IPS-18a (cell line): ENCODE data around the gene LRRC1.

Experiments
- H3K27ac ChIP-seq: one replicate; pipeline ENCODE4 v1.5.1; 2013; ENCODE audit warnings: low read length
- H3K27me3 ChIP-seq: one replicate; pipeline ENCODE4 v1.6.1; 2013; ENCODE audit warnings: mild to moderate bottlenecking, low read length; ENCODE audit not compliant: control insufficient read depth, insufficient read depth
- H3K36me3 ChIP-seq: one replicate; pipeline ENCODE4 v1.6.1; 2013; ENCODE audit warnings: low read depth, low read length; ENCODE audit not compliant: control insufficient read depth
- H3K4me1 ChIP-seq: one replicate; pipeline ENCODE4 v1.6.1; 2013; ENCODE audit warnings: low read depth, low read length; ENCODE audit not compliant: control insufficient read depth
- H3K4me3 ChIP-seq: one replicate; pipeline ENCODE4 v1.5.1; 2013; ENCODE audit warnings: low read length
- H3K9ac ChIP-seq: one replicate; pipeline ENCODE4 v1.6.1; 2013; ENCODE audit warnings: mild to moderate bottlenecking, low read length, moderate library complexity
- H3K9me3 ChIP-seq: one replicate; pipeline ENCODE4 v1.6.1; 2013; ENCODE audit warnings: low read depth, low read length; ENCODE audit not compliant: control insufficient read depth

LRRC1 gene

DNA sequence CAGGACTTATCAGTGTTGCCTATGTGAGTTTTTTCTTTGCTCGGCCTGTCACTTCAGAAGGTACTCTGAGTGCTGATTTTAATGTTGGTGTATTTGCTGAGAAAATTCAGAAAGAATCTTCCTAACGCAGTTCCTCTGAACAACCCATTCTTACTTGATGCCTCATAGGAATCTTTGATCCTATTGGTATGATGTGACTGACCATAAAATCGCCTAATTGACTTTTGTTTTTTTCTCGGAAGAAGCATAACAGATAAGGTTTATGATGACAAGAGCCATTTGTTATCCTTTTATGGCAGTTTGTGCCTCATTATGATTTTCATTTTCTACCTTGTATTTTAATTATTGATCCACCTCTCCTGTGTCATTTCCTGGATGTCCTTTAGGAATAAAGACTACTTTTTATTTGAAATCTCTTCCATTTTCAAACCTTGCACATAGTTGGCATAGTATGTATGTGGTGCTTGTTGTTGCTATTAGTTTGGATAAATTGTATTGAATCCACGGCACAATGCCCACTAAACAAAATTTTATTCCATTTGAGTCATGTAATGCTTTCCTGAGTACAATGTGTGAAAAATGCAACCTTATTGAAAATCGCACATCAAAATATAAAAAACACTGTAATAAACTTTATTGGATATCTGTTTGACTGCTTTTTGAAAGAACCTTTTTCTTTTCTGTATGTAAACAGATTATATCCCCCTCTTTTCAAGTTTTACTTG lies 37.3 kb downstream of the LRRC1 start:
- Histone ChIP-seq H3K9me3 (no peaks in the 10 kb centered on the region), H3K36me3 (no peaks in the 10 kb centered on the region), H3K27me3 (no peaks in the 10 kb centered on the region), H3K9ac (no peak overlapping the region), H3K27ac (no peak overlapping the region), H3K4me3 (no peak overlapping the region), H3K4me1 (peaks cover 18% of the 10 kb centered on the region)

DNA sequence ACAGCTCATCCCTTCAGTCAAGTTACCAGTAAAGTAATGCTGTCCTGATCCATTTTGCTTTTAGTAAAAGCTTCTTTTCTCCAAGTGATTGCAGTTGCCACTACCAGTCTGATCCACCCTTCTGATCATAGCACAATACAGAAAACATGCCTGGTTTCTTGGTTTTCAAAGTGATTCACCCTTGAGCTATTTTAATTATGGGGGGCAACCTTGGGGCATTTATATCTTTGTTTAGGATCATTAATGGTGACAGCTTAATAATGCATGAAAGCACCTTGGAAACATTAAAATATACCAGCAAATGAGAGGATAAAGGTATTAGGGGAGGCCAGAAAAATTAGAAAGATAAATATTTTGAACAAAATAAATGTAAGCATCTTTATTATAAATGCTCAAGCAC lies 38.4 kb downstream of the LRRC1 start:
- no peak overlapping the region for H3K9ac ChIP-seq

DNA sequence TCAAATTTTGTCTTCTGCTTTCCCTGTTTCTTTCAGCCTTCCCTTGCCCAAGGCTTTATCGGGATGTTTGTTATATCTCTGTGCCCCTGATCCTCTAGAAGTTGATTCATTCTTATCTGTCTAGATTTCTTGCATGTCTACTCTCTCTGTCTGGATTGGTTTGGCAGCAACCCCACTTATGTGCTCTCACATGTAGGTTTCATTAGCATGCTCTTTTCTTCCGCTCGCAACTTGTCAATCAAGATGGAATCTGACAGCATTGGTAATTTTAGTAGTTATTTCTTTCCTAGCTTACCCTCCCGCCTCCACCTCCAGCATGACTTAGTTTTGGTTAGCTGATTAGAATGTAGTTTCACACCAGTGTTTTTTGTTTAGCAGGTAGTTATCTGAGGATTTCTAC lies 39.3 kb downstream of the LRRC1 start:
- Histone ChIP-seq H3K4me3 (no peak overlapping the region), H3K9me3 (no peaks in the 10 kb centered on the region), H3K9ac (no peak overlapping the region), H3K27me3 (no peaks in the 10 kb centered on the region), H3K27ac (no peak overlapping the region), H3K4me1 (peaks cover 24% of the 10 kb centered on the region), H3K36me3 (no peaks in the 10 kb centered on the region)

More for the DNA sequence above, 38.4 kb downstream of the LRRC1 start:
- H3K27ac ChIP-seq, result no peak overlapping the region
- peaks cover 19% of the 10 kb centered on the region for H3K4me1 ChIP-seq
- no peak overlapping the region for H3K4me3 ChIP-seq
- no peaks in the 10 kb centered on the region for H3K27me3 ChIP-seq
- no peaks in the 10 kb centered on the region for H3K9me3 ChIP-seq
- H3K36me3 ChIP-seq, result no peaks in the 10 kb centered on the region

DNA sequence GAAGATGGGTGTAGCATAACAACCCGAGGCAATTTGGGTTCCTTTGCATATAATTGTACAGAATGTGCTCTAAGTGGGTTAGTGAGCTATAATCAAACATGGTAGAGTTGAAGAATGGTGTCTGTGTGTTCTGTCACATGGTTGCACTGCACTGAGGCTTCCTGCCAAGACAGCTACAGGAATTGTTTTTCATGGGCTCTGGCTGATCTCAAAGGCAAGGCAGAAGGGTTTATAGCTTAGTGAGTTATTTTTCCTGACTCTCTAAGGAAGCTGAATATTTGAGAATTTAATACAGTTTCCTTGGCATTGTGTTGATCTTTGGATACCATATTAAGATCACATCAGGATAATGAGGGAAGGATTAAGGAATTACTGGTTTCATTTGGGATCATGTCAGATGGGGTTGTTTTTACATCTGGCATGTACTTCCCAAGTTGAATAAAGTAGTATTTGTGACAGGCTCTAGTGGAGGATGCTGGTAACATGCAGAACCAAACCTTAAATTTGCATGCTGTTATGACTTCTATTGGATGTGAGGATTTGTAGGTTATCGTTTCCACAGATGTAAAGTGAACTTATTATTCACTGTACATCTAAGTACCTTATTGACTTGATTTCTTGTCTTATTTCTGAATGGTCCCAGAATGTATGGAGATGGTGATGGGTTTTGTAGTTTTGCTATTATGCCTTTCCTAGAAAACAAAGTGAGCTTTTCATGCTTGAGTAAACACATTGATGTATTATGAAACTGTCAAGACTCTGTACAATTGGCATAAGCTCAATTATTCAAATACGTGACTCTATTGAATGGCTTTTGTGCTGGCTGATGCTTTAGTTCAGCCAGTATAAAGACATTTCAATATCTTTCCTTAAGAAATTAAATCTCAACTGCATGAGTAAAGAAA lies 43.3 kb downstream of the LRRC1 start:
- Histone ChIP-seq H3K27ac (no peak overlapping the region), H3K9ac (no peak overlapping the region)

DNA sequence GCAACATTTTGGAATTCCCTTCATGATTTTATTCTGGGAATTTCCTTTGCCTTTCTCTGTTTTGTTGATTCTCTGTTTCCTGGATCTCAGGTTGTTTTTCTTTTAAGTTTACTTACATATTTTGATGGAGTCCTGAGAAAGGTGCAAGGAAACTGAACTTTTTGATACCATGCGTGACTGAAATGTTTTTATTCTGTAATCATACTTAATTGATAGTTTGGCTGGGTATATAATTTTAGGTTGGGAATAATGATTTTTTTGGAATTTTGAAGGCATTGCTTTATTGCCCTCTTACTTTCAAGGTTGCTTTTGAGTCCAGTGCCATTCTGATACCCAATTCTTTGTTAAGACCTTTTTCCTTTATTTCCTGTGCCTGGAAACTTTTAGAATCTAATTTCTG lies 45.2 kb downstream of the LRRC1 start:
- Histone ChIP-seq H3K9ac (no peak overlapping the region), H3K9me3 (no peaks in the 10 kb centered on the region), H3K4me1 (peaks cover 5% of the 10 kb centered on the region), H3K4me3 (no peak overlapping the region), H3K27ac (no peak overlapping the region), H3K27me3 (no peaks in the 10 kb centered on the region), H3K36me3 (no peaks in the 10 kb centered on the region)

More for the DNA sequence above, 43.3 kb downstream of the LRRC1 start:
- H3K4me3 ChIP-seq, result no peak overlapping the region
- no peaks in the 10 kb centered on the region for H3K36me3 ChIP-seq
- H3K4me1 ChIP-seq, result peaks cover 5% of the 10 kb centered on the region
- no peaks in the 10 kb centered on the region for H3K27me3 ChIP-seq
- H3K9me3 ChIP-seq, result no peaks in the 10 kb centered on the region

DNA sequence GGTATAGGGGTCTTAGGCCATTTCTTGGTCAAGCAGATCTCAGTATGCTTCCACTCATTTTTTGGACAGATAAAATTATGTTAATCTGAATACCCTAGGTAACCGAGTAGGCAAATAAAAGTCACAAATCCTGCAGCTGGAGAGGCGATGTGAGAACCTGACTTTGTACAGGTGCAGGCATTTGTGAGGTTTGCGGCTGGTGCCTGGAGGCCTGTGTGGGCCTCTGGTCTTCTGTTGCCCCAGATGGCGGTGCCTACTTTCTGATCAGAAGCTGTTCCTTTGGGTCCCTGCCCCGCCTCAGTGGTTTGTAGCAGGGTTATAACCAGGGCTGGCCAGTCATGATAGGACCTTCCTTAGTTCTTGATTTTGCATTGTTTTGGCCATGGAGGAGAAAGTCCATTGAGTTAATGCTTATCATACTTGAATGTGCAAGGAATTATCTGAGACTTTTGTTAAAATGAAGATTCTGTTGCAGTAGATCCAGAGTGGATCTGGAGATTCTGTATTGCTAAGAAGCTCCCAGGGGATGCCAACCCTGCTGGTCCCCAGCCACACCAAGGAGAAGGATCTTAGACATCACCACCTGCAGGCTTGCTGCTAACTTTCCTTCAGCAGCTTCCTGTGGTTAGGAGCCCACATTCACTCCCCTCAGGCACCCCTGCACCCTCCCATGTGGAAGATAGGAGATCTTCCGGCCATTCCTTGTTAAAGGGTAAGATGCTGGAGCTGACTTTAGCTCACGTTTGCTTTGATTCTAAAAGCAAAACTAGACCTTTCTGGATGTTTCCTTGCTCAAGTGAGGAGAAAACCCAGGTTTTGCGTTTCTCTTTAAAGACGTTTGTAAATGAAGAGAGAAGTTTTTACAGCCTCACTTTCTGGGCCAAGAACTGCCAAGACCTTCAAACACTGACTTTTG lies 50.7 kb downstream of the LRRC1 start:
- Histone ChIP-seq H3K4me3 (no peak overlapping the region), H3K4me1 (no peaks in the 10 kb centered on the region), H3K27ac (no peak overlapping the region)

DNA sequence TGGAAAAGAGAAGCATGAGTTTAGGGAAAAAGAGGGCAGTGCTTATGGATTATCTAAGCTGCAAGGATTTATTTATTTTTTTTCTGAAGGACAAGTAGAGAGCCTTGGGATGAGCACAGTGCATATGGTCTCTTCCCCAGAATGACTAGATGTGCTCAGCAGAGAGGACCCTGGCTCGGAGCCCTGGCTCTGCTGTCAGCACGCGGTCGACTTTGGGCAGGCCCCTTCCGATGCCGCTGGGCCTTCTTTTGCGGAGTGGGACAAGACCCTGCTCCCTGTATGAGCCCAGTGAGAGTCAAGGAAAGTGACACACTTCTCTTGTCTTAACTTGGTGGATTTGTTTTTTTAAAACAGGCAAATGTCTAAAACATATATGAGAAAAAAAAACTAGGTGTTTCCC lies 51.4 kb downstream of the LRRC1 start:
- Histone ChIP-seq H3K9me3 (no peaks in the 10 kb centered on the region), H3K4me3 (no peak overlapping the region), H3K36me3 (no peaks in the 10 kb centered on the region), H3K4me1 (no peaks in the 10 kb centered on the region), H3K9ac (no peak overlapping the region), H3K27me3 (no peaks in the 10 kb centered on the region), H3K27ac (no peak overlapping the region)

More for the DNA sequence above, 50.7 kb downstream of the LRRC1 start:
- Histone ChIP-seq H3K27me3 (no peaks in the 10 kb centered on the region), H3K9ac (no peak overlapping the region), H3K9me3 (no peaks in the 10 kb centered on the region), H3K36me3 (no peaks in the 10 kb centered on the region)

DNA sequence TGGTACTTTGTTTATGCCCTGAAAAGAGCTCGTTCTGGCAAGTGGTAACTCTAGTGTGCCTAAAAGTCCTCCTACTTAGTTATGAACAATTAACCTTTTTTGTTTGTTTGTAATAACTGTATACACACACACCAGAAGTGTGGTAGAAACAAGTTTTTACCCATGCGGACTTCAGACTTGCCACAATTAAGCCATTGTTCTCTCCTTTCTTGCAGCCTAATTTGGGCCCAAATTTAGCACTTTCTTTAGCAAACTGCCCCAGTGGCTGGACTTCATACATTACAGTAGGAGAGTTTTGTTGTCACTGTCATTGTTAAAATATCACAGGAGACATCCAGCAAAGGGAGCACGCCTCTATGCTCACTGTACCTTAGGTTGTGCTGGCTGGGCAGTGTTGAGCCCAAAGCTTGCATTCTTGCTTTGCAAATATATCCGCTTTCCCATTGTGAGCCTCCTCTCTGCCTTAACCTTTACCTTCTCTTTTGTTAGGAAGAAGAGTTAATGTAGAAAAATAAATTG lies 53.0 kb downstream of the LRRC1 start:
- no peaks in the 10 kb centered on the region for H3K36me3 ChIP-seq
- no peaks in the 10 kb centered on the region for H3K4me1 ChIP-seq
- no peak overlapping the region for H3K27ac ChIP-seq
- H3K27me3 ChIP-seq, result no peaks in the 10 kb centered on the region
- no peaks in the 10 kb centered on the region for H3K9me3 ChIP-seq
- no peak overlapping the region for H3K9ac ChIP-seq
- H3K4me3 ChIP-seq, result no peak overlapping the region

DNA sequence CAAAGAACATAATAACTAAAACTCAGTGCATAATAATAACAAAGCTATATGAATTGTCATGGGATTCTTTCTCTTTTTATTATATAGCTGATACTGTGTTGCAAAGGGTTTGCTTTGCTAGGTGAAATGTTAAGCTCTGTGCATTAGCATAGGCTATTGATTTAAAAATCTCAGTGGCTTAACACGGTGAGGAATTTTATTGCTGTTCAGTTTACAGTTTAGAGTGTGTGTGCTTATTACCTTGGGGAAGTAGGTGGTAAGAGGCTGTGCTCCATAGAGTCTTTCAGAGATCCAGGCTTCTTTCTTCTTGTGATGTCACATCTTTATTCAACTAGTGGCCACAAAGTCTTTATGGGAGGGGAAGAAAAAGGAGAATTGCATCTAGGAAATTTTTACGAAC lies 55.7 kb downstream of the LRRC1 start:
- Histone ChIP-seq H3K27me3 (no peaks in the 10 kb centered on the region), H3K36me3 (no peaks in the 10 kb centered on the region), H3K9me3 (no peaks in the 10 kb centered on the region), H3K9ac (no peak overlapping the region), H3K4me3 (no peak overlapping the region), H3K4me1 (no peaks in the 10 kb centered on the region), H3K27ac (no peak overlapping the region)

DNA sequence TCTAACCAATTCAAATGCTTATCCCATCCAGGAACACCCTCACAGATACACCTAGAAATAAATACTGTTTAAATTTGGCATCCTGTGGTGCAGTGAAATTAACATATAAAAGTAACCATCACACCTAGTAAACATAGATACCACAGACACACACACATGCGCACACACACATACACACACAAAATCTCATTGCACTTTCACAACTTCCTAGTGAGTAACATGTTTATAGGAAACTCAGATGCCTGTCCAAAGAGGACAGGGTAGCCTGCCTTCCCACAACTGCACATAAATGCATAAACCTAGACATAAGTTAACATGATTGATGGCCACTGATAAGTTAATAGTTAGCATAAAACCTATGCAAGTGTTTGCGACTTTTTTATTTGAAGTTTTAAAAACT lies 56.8 kb downstream of the LRRC1 start:
- H3K27me3 ChIP-seq, result no peaks in the 10 kb centered on the region
- no peaks in the 10 kb centered on the region for H3K9me3 ChIP-seq
- no peak overlapping the region for H3K9ac ChIP-seq
- H3K36me3 ChIP-seq, result no peaks in the 10 kb centered on the region
- no peak overlapping the region for H3K4me3 ChIP-seq
- no peak overlapping the region for H3K27ac ChIP-seq
- no peaks in the 10 kb centered on the region for H3K4me1 ChIP-seq

DNA sequence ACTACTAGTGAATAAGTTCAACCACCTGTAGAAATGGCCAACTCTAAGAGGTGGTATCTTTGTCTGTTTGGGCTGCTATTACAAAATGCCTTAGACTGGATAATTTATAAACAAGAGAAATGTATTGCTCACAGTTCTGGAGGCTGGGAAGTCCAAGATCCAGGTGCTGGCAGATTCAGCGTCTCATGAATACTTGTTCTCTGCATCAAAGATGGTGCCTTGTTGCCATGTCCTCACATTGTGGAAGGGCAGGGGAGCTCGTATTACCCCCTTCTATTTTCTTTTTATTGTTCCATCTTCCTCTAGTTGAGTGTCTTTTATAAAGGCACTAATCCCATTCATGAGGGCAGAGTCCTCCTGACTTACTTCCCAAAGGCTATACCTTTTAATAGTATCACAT lies 58.0 kb downstream of the LRRC1 start:
- H3K36me3 ChIP-seq, result no peaks in the 10 kb centered on the region
- H3K9me3 ChIP-seq, result no peaks in the 10 kb centered on the region
- no peak overlapping the region for H3K9ac ChIP-seq
- H3K27me3 ChIP-seq, result no peaks in the 10 kb centered on the region
- H3K4me3 ChIP-seq, result no peak overlapping the region
- H3K27ac ChIP-seq, result no peak overlapping the region
- no peaks in the 10 kb centered on the region for H3K4me1 ChIP-seq
